ENCODE results near the gene SLC4A11. TPM values are rescaled to one million over a fixed set of nuclear protein-coding genes. Genes with fewer than 3 reads are reported as not detected.

SLC4A11 gene
- total RNA-seq, 2 donors from 2014 or later, result 0.52 TPM; not detected in 1

DNA sequence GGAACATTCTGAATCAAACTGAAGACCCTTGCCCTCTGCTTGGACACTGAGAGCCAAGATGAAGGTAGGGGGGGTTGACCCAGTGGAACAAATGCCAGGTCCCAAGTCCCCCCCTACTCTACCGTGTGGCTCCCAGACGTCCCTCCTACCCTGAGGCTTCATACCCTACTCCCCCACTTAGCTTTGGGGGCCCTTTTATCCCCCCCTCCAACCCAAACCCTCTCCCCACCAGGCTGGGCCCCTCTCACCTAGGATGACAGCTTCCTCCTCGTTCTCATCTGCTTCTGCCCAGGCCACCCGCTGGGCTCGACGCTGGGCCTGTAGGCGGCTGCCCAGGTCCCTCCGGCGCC, 36.0 kb downstream of the SLC4A11 start:
- intact Hi-C loops (cut with DNase I), result no loop called here
- Histone ChIP-seq H3K9me3 (no peaks in the 10 kb centered on the region), H3K4me1 (peaks cover 13% of the 10 kb centered on the region), H3K36me3 (replicated peaks in 1 of 2; ENCODE audit: insufficient read depth in 1 of 2, low read depth in 2 of 2) (peaks cover 6 to 16% of the 10 kb centered on the region in 2 donors), H3K27me3 (no peaks in the 10 kb centered on the region), H3K4me3 (peak overlapping the region; percentile 56 to 95), H3K27ac (peak overlapping the region in 3 of 4 donors; percentile 87 to 97 (median 94))
- no peak for TF ChIP-seq POLR2A (IDR thresholded peaks at IDR 0.05)
- TF ChIP-seq, protein P1, sequence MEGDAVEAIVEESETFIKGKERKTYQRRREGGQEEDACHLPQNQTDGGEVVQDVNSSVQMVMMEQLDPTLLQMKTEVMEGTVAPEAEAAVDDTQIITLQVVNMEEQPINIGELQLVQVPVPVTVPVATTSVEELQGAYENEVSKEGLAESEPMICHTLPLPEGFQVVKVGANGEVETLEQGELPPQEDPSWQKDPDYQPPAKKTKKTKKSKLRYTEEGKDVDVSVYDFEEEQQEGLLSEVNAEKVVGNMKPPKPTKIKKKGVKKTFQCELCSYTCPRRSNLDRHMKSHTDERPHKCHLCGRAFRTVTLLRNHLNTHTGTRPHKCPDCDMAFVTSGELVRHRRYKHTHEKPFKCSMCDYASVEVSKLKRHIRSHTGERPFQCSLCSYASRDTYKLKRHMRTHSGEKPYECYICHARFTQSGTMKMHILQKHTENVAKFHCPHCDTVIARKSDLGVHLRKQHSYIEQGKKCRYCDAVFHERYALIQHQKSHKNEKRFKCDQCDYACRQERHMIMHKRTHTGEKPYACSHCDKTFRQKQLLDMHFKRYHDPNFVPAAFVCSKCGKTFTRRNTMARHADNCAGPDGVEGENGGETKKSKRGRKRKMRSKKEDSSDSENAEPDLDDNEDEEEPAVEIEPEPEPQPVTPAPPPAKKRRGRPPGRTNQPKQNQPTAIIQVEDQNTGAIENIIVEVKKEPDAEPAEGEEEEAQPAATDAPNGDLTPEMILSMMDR (IDR thresholded peaks at IDR 0.05), result no peak
- DNase-seq (no peak), ATAC-seq (no peak)
- WGBS, 2 donors, result 9 to 15% methylated on average over 9 of the region's 9 CpGs

DNA sequence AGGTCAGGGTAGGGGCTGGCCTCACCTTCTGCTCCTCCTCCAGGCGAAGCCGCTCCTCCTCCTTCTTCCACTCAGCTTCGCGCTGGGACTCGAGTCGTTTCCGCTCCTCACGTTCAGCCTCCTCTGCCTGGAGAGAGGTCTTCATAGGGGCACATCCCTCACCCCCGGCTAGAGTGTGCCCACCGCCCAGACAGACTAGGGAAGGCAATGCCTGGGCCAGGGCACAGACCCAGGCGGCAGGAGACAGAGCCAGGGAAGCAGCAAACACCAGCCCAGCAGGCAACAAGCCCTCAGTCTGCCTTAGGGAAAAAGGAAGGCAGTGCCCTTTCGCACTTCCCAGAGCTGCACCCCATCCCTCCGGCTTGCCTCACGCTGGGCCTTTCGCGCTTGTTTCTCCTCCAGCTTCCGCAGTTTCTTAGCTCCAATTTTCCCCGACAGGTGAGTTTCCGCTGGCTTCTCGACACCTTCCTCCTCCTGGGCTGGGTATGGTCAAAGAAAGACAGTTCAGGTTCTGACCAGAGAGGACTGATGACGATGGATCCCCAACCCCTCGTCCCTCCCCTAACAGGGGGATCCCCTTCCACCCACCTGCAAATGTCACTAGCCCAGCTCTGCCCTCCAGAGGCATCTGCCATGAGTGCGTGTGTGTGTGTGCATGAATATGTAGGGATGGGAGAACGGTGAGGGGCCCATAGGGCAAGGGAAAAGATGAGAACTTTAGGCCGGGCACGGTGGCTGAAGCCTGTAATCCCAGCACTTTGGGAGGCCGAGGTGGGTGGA, 38.8 kb downstream of the SLC4A11 start:
- no peak for ATAC-seq
- H3K4me3 ChIP-seq, result no peak overlapping the region
- H3K4me1 ChIP-seq, result peaks cover 13% of the 10 kb centered on the region
- DNase-seq, result no peak
- H3K36me3 ChIP-seq (replicated peaks in 1 of 2; ENCODE audit: insufficient read depth in 1 of 2, low read depth in 2 of 2), result peaks cover 6 to 17% of the 10 kb centered on the region in 2 donors
- H3K27ac ChIP-seq, result no peak overlapping the region
- 90 to 94% methylated on average over 26 to 27 of the region's 27 CpGs for WGBS, 2 donors
- no peak for TF ChIP-seq POLR2A (IDR thresholded peaks at IDR 0.05)
- TF ChIP-seq, protein P1 (IDR thresholded peaks at IDR 0.05), result no peak
- H3K27me3 ChIP-seq, result no peaks in the 10 kb centered on the region
- H3K9me3 ChIP-seq, result no peaks in the 10 kb centered on the region
- intact Hi-C loops (cut with DNase I), result no loop called here

DNA sequence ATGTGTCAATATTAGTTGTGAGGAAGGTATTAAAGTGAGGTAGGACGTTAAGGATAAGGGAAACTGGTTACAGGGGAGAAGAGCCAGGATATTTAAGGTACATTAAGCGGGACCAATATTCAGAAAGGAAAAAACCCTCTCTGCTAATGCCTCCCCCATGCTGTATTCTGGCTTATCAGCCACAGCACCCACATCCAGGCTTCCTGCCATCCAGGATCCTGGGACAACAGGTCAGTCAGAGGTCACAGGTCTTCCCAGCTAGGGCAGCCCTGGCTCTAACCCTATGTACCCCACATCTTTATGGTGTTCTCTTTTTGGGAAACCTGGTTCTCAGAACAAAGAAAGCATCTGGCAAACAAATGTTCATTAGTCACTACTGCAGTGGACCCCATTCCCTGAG, 39.8 kb downstream of the SLC4A11 start:
- Histone ChIP-seq H3K27ac (no peak overlapping the region), H3K4me1 (peaks cover 13% of the 10 kb centered on the region), H3K9me3 (no peaks in the 10 kb centered on the region), H3K4me3 (no peak overlapping the region), H3K36me3 (replicated peaks in 1 of 2; ENCODE audit: insufficient read depth in 1 of 2, low read depth in 2 of 2) (peaks cover 14 to 27% of the 10 kb centered on the region in 2 donors), H3K27me3 (no peaks in the 10 kb centered on the region)
- intact Hi-C loops (cut with DNase I), result no loop called here
- WGBS, 2 donors, result 50 to 62% methylated on average over 2 of the region's 2 CpGs
- ATAC-seq (no peak), DNase-seq (no peak)
- TF ChIP-seq POLR2A (IDR thresholded peaks at IDR 0.05), result no peak
- TF ChIP-seq, protein P1 (IDR thresholded peaks at IDR 0.05), result no peak

DNA sequence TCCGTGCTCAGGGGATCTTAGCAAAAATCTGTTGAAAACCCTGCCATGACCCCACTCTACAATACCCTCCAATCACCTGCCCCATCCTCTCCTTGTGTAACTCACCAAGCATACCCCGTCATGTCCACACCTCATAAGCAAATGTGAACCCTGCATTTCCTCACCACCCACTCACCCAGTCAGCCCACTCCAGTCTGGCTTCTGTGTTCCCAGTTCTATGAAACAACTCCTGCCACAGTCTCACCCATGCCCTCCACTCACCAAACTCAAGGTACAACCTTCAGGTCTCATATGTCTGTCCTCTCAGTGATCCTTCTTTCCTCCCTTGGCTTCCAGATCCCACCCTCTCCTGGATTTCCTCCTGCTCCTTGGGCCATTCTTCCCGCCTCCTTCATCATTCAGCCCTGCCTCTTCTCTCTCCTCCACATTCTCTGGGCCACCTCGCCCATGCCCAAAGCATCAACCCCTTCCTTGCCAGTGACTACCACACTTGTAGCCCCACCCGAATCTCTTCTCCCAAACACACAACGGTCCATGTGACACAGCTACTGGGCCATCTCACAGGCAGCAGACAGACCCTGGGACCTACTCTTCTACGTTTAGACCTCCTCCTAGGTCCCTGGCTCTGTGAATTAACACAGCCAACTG, 43.3 kb downstream of the SLC4A11 start:
- intact Hi-C loops (cut with DNase I), result no loop called here
- WGBS, 2 donors, result 87% methylated on average over 7 of the region's 7 CpGs
- TF ChIP-seq, protein P1 (IDR thresholded peaks at IDR 0.05), result no peak
- no peak for TF ChIP-seq POLR2A (IDR thresholded peaks at IDR 0.05)
- DNase-seq (no peak), ATAC-seq (no peak)
- Histone ChIP-seq H3K27ac (no peak overlapping the region), H3K27me3 (no peaks in the 10 kb centered on the region), H3K4me3 (no peak overlapping the region), H3K4me1 (no peaks in the 10 kb centered on the region), H3K36me3 (replicated peaks in 1 of 2; ENCODE audit: insufficient read depth in 1 of 2, low read depth in 2 of 2) (peaks cover 25 to 49% of the 10 kb centered on the region in 2 donors), H3K9me3 (no peaks in the 10 kb centered on the region)
